HepG2 (cell line): Measurements from ENCODE around the gene CKLF. TPM values are rescaled to one million over a fixed set of nuclear protein-coding genes. Genes with fewer than 3 reads are reported as not detected.

ENCODE experiments used
- ELF4 ChIP-seq: sonication (generic); formaldehyde crosslinking; IDR thresholded peaks from 2 replicates; pipeline ENCODE4 v1.5.0; 2020; ENCODE audit warnings: missing genetic modification reagents, mild to moderate bottlenecking, moderate library complexity, borderline replicate concordance
- ISL2 ChIP-seq: sonication (generic); formaldehyde crosslinking; IDR thresholded peaks from 2 replicates; pipeline ENCODE4 v1.5.0; 2020; ENCODE audit warnings: missing genetic modification reagents
- MAFF ChIP-seq: IDR thresholded peaks from 2 replicates; pipeline ENCODE4 v1.6.1; 2011; ENCODE audit warnings: low read depth, low read length, improper control_type of control experiment
- MXD3 ChIP-seq: IDR thresholded peaks from 2 replicates; pipeline ENCODE4 v1.6.1; 2016; ENCODE audit warnings: mild to moderate bottlenecking, missing biosample characterization, missing genetic modification reagents
- MZF1 ChIP-seq: sonication (generic); formaldehyde crosslinking; IDR thresholded peaks from 2 replicates; pipeline ENCODE4 v1.8.1; 2023; ENCODE audit warnings: mild to moderate bottlenecking, missing genetic modification reagents, borderline replicate concordance
- NPAS2 ChIP-seq: sonication (generic); formaldehyde crosslinking; IDR thresholded peaks from 2 replicates; pipeline ENCODE4 v1.8.0; 2022; ENCODE audit warnings: mild to moderate bottlenecking, missing genetic modification reagents, borderline replicate concordance
- PHF5A ChIP-seq: IDR thresholded peaks from one replicate; pipeline ENCODE4 v1.6.1; 2018; ENCODE audit warnings: low read depth, missing genetic modification reagents; ENCODE audit not compliant: unreplicated experiment
- REST ChIP-seq, 2 experiments: IDR thresholded peaks; 2 replicates each; pipeline ENCODE4 v1.6.1; 2011 to 2012; ENCODE audit warnings: low read length in 2 of 2, borderline replicate concordance in 1 of 2, low read depth in 1 of 2, mild to moderate bottlenecking in 1 of 2, moderate library complexity in 1 of 2
- SCMH1 ChIP-seq: sonication (generic); formaldehyde crosslinking; IDR thresholded peaks from 2 replicates; pipeline ENCODE4 v1.9.0; 2021; ENCODE audit warnings: missing genetic modification reagents, mild to moderate bottlenecking, borderline replicate concordance
- SOX6 ChIP-seq, 2 experiments: fragments of 450-650 bp in 1 of 2; sonication (generic) in 1 of 2; formaldehyde crosslinking in 1 of 2; IDR thresholded peaks; 2 replicates each; pipeline versions ENCODE4 v1.4.0 to v1.6.1; 2017 to 2020; ENCODE audit warnings: antibody characterized with exemption in 1 of 2, mild to moderate bottlenecking in 1 of 2, missing genetic modification reagents in 1 of 2
- ZFP1 ChIP-seq: IDR thresholded peaks from 2 replicates; pipeline ENCODE4 v1.6.1; 2016
- ZNF10 ChIP-seq: sonication (generic); formaldehyde crosslinking; IDR thresholded peaks from 2 replicates; pipeline ENCODE4 v1.4.0; 2020; ENCODE audit warnings: mild to moderate bottlenecking, low read depth, missing genetic modification reagents, borderline replicate concordance
- ZNF337 ChIP-seq: sonication (generic); formaldehyde crosslinking; IDR thresholded peaks from 2 replicates; pipeline ENCODE4 v1.5.1; 2020; ENCODE audit warnings: missing genetic modification reagents, low read depth, mild to moderate bottlenecking, borderline replicate concordance
- ZNF367 ChIP-seq: sonication (generic); formaldehyde crosslinking; IDR thresholded peaks from 2 replicates; pipeline ENCODE4 v1.4.0; 2020; ENCODE audit warnings: missing genetic modification reagents, borderline replicate concordance
- ZNF496 ChIP-seq: sonication (generic); formaldehyde crosslinking; IDR thresholded peaks from 2 replicates; pipeline ENCODE4 v1.8.1; 2023; ENCODE audit warnings: mild to moderate bottlenecking, moderate library complexity, missing genetic modification reagents; ENCODE audit not compliant: insufficient replicate concordance
- ZSCAN5A ChIP-seq: sonication (generic); formaldehyde crosslinking; IDR thresholded peaks from 2 replicates; pipeline ENCODE4 v1.8.0; 2022; ENCODE audit warnings: mild to moderate bottlenecking, missing genetic modification reagents, borderline replicate concordance
- polyA plus RNA-seq, 8 experiments: library from polyadenylated mRNA; depleted of rRNA in 3 of 8; stranded (reverse) in 7 of 8; unstranded in 1 of 8; fragments of >200 nt; fragmentation: Illumina TruSeq in 4 of 8; extraction: Trizol in 4 of 8; gene quantifications; 2 replicates each; pipeline versions ENCODE4 v1.2.1 to v1.2.3, GENCODE V29; 2011 to 2016; ENCODE audit warnings: low read depth in 4 of 8, missing spikeins in 1 of 8, mixed read lengths in 1 of 8; ENCODE audit not compliant: insufficient read depth in 1 of 8
- total RNA-seq, 5 experiments: library from RNA; depleted of rRNA; stranded (reverse); fragments of >200 nt; fragmentation: Illumina TruSeq; extraction: Trizol; gene quantifications; 2 replicates each; pipeline ENCODE4 v1.2.3, GENCODE V29; 2016; ENCODE audit warnings: low read depth in 1 of 5
- TF ChIP-seq, protein P1 (sequence below): sonication (generic); formaldehyde crosslinking; IDR thresholded peaks from 2 replicates; pipeline ENCODE4 v1.4.0; 2020; ENCODE audit warnings: mild to moderate bottlenecking, missing genetic modification reagents
- TF ChIP-seq, protein P2 (sequence below): sonication (generic); formaldehyde crosslinking; IDR thresholded peaks from 2 replicates; pipeline ENCODE4 v1.4.0; 2020; ENCODE audit warnings: mild to moderate bottlenecking, missing genetic modification reagents
- TF ChIP-seq, protein P3 (sequence below): sonication (generic); formaldehyde crosslinking; IDR thresholded peaks from 2 replicates; pipeline ENCODE4 v1.5.0; 2020; ENCODE audit warnings: mild to moderate bottlenecking, missing genetic modification reagents, moderate library complexity

Gene CKLF
- total and polyA plus RNA-seq, 2 of the 13 experiments (the other 11 are each of a cell fraction or from before 2014, with no cell fraction given): 120 to 167 TPM

DNA sequence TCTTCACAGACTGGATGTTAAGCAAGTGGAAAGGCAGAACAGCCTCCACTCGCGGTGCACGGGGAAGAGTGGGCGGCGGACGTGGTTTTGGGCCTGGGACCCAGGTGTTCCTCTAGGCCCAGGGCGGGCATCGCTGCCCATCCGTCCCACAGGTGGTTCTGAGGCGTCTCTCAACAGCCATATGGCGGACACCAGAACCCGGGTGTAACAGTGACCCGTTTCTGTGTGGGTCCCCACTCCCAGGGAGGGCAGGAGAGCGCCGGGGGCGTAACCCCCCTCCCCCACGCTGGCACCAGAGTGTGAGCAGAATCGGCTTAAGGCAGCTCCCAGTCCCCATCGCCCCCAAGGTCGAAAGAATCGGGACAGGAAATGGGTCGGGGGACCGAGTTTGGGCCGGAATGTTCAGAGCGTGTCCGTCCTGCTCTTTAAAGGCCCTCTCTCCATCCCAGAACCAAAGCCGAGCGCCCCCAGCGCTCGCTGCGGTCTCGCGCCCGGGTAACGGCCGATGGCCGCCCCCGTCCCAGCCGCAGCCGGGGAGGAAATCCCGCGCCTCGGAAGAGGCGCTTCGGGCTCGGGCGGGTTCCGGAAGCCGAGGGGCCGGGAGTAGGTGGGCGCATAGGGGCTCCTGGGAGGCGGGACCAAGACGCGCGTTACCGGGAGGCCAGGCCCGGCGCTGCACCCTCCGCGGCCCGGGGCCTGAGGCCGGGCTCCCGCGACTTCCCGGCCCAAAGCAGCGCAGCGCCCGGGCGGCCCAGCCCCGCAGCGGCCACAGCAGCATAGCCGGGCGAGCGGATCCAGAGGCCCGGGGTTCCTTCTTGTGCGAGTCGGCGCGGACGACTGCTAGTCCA is 2.9 kb upstream of the CKLF start, which contains the start of gene TK2 (continued):
- TF ChIP-seq REST (IDR thresholded peaks at IDR 0.05; ENCODE audit: borderline replicate concordance in 1 of 2, low read depth in 1 of 2, low read length in 2 of 2) (peak in 1 of 2 experiments; percentile 62; a peak in 1 of 4 replicates), MAFF (no peak), NPAS2 (no peak), ISL2 (CRISPR knock-in tag) (peak; percentile 42; the same call in 1 of the 2 replicates), MXD3 (CRISPR knock-in tag) (peak; percentile 85; the same call in 1 of the 2 replicates), SOX6 (IDR thresholded peaks at IDR 0.05) (no peak), SOX6 (CRISPR knock-in tag; IDR thresholded peaks at IDR 0.05) (no peak; the same call in 1 of the 2 replicates), ZNF337 (CRISPR knock-in tag) (no peak), SCMH1 (no peak), ZNF10 (no peak), ZNF367 (CRISPR knock-in tag) (no peak; the same call in 1 of the 2 replicates), ELF4 (CRISPR knock-in tag) (peak; percentile 52; the same call in 1 of the 2 replicates), ZSCAN5A (CRISPR knock-in tag) (no peak), ZFP1 (CRISPR knock-in tag) (no peak), PHF5A (CRISPR knock-in tag) (peak; percentile 36), MZF1 (no peak; the same call in 1 of the 2 replicates), ZNF496 (no peak)
- TF ChIP-seq, protein P1, sequence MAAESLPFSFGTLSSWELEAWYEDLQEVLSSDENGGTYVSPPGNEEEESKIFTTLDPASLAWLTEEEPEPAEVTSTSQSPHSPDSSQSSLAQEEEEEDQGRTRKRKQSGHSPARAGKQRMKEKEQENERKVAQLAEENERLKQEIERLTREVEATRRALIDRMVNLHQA (CRISPR knock-in tag): 0 out of 2 replicates have a peak, but pooled peaks have one; percentile 4
- TF ChIP-seq, protein P2, sequence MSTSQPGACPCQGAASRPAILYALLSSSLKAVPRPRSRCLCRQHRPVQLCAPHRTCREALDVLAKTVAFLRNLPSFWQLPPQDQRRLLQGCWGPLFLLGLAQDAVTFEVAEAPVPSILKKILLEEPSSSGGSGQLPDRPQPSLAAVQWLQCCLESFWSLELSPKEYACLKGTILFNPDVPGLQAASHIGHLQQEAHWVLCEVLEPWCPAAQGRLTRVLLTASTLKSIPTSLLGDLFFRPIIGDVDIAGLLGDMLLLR: no peak
- TF ChIP-seq, protein P3, sequence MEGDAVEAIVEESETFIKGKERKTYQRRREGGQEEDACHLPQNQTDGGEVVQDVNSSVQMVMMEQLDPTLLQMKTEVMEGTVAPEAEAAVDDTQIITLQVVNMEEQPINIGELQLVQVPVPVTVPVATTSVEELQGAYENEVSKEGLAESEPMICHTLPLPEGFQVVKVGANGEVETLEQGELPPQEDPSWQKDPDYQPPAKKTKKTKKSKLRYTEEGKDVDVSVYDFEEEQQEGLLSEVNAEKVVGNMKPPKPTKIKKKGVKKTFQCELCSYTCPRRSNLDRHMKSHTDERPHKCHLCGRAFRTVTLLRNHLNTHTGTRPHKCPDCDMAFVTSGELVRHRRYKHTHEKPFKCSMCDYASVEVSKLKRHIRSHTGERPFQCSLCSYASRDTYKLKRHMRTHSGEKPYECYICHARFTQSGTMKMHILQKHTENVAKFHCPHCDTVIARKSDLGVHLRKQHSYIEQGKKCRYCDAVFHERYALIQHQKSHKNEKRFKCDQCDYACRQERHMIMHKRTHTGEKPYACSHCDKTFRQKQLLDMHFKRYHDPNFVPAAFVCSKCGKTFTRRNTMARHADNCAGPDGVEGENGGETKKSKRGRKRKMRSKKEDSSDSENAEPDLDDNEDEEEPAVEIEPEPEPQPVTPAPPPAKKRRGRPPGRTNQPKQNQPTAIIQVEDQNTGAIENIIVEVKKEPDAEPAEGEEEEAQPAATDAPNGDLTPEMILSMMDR (CRISPR knock-in tag): peak; percentile 47
